T-helper 17 cell (primary cell): ENCODE measurements around the gene MBOAT2. TPM values are rescaled to one million over a fixed set of nuclear protein-coding genes. Genes with fewer than 3 reads are reported as not detected.
"Not testable (repeated sequence)": the region's sequence is repeated elsewhere in the genome, so short reads cannot be mapped to it uniquely, and the experiment has no call there.

Experiments
- ATAC-seq: fragments of 150-1000 bp; cut with Tn5 transposase; 2 replicates; pipeline ENCODE4 v1.10.0; 2021; ENCODE audit warnings: mild to moderate bottlenecking, moderate library complexity
- DNase-seq, 3 donors: peaks; one replicate each; pipeline versions ENCODE4 v3.0.0 to v3.0.0-alpha.2; 2020 to 2021
- H3K9me3 ChIP-seq: one replicate; pipeline ENCODE4 v1.7.0; 2013; ENCODE audit warnings: low read length, mild to moderate bottlenecking; ENCODE audit not compliant: control insufficient read depth, poor library complexity, severe bottlenecking
- H3K27ac Mint-ChIP-seq: one replicate; pipeline ENCODE4 v1.8.0; 2022; ENCODE audit warnings: mild to moderate bottlenecking, moderate library complexity, mixed read lengths
- H3K27me3 Mint-ChIP-seq: one replicate; pipeline ENCODE4 v1.8.0; 2022; ENCODE audit warnings: mixed read lengths
- H3K36me3 Mint-ChIP-seq: one replicate; pipeline ENCODE4 v1.8.0; 2022; ENCODE audit warnings: low read depth, mixed read lengths
- H3K4me1 Mint-ChIP-seq: one replicate; pipeline ENCODE4 v1.8.0; 2022; ENCODE audit warnings: mild to moderate bottlenecking, mixed read lengths
- H3K4me3 Mint-ChIP-seq: one replicate; pipeline ENCODE4 v1.8.0; 2022; ENCODE audit warnings: mild to moderate bottlenecking, moderate library complexity, mixed read lengths
- total RNA-seq, 4 donors: library from RNA in 2 of 4; stranded (reverse) in 2 of 4; gene quantifications; one replicate each; pipeline ENCODE4 v1.2.3 and lab custom pipeline; 2022 to 2026

Gene MBOAT2, protein sequence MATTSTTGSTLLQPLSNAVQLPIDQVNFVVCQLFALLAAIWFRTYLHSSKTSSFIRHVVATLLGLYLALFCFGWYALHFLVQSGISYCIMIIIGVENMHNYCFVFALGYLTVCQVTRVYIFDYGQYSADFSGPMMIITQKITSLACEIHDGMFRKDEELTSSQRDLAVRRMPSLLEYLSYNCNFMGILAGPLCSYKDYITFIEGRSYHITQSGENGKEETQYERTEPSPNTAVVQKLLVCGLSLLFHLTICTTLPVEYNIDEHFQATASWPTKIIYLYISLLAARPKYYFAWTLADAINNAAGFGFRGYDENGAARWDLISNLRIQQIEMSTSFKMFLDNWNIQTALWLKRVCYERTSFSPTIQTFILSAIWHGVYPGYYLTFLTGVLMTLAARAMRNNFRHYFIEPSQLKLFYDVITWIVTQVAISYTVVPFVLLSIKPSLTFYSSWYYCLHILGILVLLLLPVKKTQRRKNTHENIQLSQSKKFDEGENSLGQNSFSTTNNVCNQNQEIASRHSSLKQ
- total RNA-seq (1 to 10 TPM; 2.1 to 4.9 TPM), total RNA-seq (lab: John Stamatoyannopoulos, UW) (2.3 to 6.4 reads per million in 2 donors)

DNA sequence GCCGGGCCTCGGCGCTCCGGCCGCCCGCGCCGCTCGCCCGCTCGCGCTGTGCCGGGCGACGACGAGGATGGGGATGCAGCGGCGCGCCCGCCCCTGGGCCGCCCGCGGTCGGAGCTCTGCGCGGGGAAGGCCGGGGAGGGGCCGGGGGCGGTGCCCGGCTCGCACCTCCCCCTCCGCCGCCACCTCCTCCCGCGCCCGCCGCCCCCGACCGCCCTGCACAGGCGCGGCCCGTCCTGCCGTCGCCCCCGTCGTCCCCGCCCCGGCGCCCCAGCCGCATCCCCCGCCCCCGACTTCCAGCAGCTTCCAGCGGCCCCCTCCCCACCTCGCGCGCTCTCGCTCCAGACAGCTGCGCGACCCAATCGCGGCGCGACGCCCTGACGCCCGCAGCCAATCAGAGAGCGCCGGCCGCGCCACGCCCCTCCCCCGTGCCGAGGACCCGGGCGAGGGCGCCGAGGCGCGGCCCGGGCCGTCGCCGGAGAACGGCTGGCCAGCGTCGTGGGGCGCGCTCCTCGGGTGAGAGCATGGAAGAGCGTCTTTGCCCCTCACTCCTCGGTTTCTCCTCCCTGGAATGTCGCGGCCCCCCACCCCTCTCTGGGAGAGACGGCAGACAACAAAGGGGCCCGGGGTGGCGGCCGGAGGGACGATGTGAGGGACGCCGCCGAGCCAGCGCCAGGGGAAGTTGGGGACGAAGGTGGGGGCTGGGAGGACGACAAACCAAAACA lies at the start of gene MBOAT2:
Gene MBOAT2, minus strand, starts transcription at position 69 of the 722 bp plus-strand sequence. CDS start 70 bp downstream, outside the sequence.
- H3K4me3 Mint-ChIP-seq = peak within 1 kb of the TSS; percentile 84
- H3K27ac Mint-ChIP-seq = peak within 1 kb of the TSS; percentile 53
- H3K4me1 Mint-ChIP-seq = peaks cover 17% of the 10 kb centered on the region
- peaks cover 5% of the 10 kb centered on the region for H3K27me3 Mint-ChIP-seq
- peak; percentile 92 for ATAC-seq
- DNase-seq = peak; percentile 63 to 73 (median 71)
- no peaks in the 10 kb centered on the region for H3K36me3 Mint-ChIP-seq
- no peaks in the 10 kb centered on the region for H3K9me3 ChIP-seq

DNA sequence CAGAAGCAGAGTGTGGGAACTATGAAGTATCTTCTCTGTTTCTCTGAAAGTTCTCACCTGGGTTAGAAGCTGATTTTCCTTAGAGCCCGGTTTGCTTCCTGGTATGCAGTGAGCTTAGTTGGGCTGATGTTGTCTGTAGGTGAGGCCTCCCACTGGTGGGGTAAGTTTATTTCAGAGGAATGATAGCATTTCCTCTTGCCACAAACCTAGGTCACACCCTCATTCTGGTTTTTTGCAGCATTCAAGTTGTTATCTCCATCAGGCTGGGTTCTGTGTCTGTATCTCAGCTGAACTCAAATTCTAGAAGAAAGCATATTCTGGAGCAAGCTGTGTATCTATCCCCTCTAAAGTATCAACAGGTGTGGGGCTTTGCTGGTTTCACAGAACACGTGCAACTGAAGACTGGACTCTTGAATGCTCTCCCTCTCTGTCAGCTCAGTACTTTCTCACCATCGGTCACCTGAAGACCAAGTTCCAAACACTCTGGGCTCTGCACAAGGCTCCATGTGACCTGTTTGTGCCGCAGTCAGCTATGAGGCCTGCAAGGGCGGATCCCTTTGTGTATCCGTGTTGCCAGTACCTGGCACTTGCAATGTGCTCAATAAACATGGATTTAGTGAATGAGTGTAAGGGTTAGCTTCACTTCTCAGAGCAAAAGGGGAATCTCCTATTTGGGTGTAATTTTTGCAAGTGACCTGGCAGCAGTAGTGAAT lies 49.5 kb upstream of the MBOAT2 start:
- no peaks in the 10 kb centered on the region for H3K9me3 ChIP-seq
- ATAC-seq = no peak
- Mint-ChIP-seq H3K4me1 (peaks cover 3% of the 10 kb centered on the region), H3K4me3 (no peak overlapping the region), H3K36me3 (no peaks in the 10 kb centered on the region), H3K27me3 (peaks cover 9% of the 10 kb centered on the region), H3K27ac (no peak overlapping the region)
- no peak for DNase-seq

DNA sequence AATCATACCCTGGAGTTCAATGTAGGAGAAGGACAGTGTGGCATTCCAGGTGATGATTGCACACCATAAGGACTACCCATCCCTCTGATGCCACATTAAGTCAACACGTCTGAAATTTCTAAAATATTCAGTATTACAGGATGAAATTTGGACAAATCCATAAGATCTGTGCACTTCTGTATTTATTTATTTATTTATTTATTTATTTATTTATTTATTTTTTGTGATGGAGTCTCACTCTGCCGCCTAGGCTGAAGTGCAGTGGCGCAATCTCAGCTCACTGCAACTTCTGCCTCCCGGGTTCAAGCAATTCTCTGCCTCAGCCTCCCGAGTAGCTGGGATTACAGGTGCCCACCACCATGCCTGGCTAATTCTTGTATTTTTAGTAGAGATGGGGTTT lies 48.0 kb upstream of the MBOAT2 start:
- DNase-seq, H3K27me3 Mint-ChIP-seq, H3K27ac Mint-ChIP-seq, H3K36me3 Mint-ChIP-seq, H3K9me3 ChIP-seq, ATAC-seq, H3K4me3 Mint-ChIP-seq, H3K4me1 Mint-ChIP-seq: not testable (repeated sequence)

DNA sequence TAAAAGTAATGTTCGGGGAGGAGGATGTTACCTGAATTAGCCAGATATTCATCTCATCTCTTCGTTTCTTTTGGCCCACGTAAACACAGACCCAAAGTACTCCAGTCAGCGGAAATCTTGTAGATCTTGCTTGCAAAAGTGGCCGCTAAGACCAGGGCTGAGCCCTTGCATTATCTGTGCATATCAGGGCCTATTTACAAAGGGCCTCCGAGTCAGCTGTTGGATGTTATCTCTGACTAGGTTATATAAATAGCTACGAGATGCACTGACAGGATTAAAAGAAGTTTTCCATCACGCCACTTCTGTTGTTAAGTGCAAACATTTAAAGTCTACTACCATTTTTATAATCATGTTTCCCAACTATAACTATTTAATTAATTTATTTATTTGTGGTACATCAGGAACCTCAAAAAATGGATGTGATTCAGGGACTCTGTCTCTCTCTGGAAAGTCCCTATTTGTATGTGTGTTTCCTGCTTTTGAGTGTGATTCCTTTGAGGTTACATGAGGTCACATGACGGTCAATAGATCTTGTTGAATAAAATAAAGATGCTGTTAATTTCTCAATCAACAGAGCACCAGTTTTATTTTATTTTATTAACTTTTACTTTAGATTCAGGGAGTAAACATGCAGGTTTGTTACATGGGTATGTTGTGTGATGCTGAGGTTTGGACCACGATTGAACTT lies 46.8 kb upstream of the MBOAT2 start:
- no peak for DNase-seq

DNA sequence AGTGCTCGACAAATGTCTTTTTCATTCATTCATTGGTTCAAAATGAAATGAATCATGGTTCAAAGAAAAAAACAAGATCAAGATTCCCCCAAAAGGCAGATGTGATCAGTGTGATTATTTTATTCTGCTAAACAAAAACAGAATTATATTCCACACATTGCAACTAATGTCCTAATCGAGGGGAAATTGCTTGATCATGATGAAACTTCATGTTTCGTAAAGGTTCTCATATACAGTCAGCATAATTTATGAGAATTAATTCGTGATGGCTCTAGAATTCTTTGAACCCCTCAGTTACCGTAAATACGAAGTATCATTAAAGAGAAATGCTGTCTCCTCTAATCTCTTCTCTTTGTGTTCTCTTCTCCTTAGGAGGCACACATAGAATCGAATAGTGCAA lies 42.1 kb upstream of the MBOAT2 start:
- Mint-ChIP-seq H3K27me3 (no peaks in the 10 kb centered on the region), H3K27ac (no peak overlapping the region), H3K4me1 (no peaks in the 10 kb centered on the region), H3K4me3 (no peak overlapping the region), H3K36me3 (no peaks in the 10 kb centered on the region)
- ATAC-seq (no peak), DNase-seq (no peak)
- H3K9me3 ChIP-seq = no peaks in the 10 kb centered on the region

More for the DNA sequence above, 46.8 kb upstream of the MBOAT2 start:
- Mint-ChIP-seq H3K27me3 (peaks cover 9% of the 10 kb centered on the region), H3K4me3 (no peak overlapping the region), H3K36me3 (no peaks in the 10 kb centered on the region), H3K27ac (no peak overlapping the region), H3K4me1 (no peaks in the 10 kb centered on the region)
- ATAC-seq = peak; percentile 54
- no peaks in the 10 kb centered on the region for H3K9me3 ChIP-seq

DNA sequence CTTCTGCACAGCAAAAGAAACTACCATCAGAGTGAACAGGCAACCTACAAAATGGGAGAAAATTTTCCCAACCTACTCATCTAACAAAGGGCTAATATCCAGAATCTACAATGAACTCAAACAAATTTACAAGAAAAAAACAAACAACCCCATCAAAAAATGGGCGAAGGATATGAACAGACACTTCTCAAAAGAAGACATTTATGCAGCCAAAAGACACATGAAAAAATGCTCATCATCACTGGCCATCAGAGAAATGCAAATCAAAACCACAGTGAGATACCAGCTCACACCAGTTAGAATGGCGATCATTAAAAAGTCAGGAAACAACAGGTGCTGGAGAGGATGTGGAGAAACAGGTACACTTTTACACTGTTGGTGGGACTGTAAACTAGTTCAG lies 40.0 kb upstream of the MBOAT2 start:
- H3K4me3 Mint-ChIP-seq, H3K27ac Mint-ChIP-seq, H3K9me3 ChIP-seq, H3K4me1 Mint-ChIP-seq, DNase-seq, H3K27me3 Mint-ChIP-seq, ATAC-seq, H3K36me3 Mint-ChIP-seq: not testable (repeated sequence)

DNA sequence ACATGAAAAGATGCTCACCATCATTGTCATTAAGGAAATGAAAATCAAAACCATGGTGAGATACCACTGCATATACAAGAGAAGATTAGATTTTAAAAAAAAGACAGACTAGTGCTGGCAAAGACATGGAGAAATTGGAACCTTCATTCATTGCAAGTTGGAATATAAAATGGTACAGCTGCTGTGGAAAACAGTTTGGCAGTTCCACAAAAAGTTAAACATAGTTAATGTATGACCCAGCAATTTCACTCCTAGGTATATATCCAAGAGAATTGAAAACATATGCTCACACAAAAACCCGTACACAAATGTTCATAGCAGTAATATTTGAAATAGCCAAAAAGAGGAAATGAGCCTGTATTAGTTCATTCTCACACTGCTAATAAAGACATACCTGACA lies 33.7 kb upstream of the MBOAT2 start:
- peaks cover 9% of the 10 kb centered on the region for H3K4me1 Mint-ChIP-seq
- peaks cover 6% of the 10 kb centered on the region for H3K36me3 Mint-ChIP-seq
- DNase-seq = no peak
- H3K27ac Mint-ChIP-seq = no peak overlapping the region
- peaks cover 35% of the 10 kb centered on the region for H3K27me3 Mint-ChIP-seq
- no peak for ATAC-seq
- no peak overlapping the region for H3K4me3 Mint-ChIP-seq
- no peaks in the 10 kb centered on the region for H3K9me3 ChIP-seq

DNA sequence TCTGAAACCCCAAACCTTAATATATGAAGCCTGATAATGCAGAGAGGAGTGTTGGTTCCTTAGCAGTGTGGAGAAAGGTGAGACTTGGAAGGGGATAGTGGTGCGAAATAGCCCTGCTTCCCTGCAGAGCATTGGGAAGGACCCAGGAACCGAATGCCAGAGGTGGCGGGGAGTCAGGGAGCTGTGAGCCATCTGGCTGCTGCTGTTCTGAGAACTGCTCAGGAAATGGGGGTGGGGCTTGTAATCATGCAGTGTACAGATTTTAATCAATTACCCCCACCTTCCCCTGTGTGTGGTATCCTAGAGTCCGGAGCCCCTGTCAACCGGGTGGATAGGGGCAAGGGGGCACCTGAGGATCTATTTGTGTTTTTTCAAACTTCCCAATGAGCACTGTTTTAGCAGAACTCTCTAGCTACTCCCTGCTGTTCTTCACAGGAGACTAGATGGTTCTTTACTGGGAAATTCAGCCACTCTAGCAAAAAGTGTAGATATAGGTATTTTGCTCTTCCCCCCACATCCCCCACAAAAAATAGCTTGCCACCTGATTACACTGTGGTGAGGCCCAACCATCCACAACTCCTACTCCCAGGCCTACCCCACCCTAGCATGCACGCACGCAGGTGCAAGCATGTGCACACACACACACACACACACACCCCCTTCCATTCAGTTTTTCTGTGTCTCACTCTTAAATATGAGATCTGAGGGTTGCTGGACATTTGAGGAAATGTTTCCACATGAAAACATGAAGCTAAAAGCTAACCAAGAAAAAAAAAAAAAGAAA lies 30.1 kb upstream of the MBOAT2 start:
- peaks cover 9% of the 10 kb centered on the region for H3K4me1 Mint-ChIP-seq
- H3K4me3 Mint-ChIP-seq = no peak overlapping the region
- no peak for ATAC-seq

DNA sequence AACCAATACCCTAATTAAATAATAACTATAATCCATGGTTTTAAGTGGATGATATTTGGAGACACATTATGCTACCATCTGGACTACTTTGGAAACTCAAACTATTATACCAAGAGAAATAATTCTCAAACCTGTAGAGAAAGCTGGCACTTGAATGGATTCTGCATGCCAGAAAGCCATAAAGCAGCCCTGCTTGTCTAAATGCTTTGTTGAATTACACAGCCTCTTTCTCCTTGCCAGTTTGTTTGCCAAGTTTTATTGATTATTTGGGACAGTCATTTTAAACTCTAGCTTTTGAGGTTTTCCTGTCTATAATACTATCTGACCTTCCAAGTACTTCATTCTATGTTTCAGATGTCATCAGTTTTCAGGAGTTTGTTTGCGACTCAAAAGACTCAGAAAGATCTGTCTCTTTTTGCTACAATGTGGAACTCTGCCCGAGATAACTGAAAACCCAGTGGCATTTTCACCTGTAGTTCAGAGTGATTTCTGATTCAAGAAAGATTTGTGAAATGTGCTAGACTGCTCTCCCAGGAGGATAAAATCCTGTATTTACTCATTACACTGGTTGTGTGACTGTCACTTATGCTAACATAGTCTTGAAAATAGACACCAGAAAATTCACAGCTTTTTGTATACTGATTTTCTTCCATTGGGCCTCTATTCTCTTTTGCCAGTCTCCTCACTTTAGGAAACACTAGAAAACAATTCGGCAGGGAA lies 29.2 kb upstream of the MBOAT2 start:
- H3K27ac Mint-ChIP-seq = no peak overlapping the region
- H3K4me1 Mint-ChIP-seq = peaks cover 9% of the 10 kb centered on the region
- DNase-seq (no peak), ATAC-seq (no peak)
- no peaks in the 10 kb centered on the region for H3K9me3 ChIP-seq
- peaks cover 6% of the 10 kb centered on the region for H3K36me3 Mint-ChIP-seq
- peaks cover 58% of the 10 kb centered on the region for H3K27me3 Mint-ChIP-seq
- H3K4me3 Mint-ChIP-seq = no peak overlapping the region

More for the DNA sequence above, 30.1 kb upstream of the MBOAT2 start:
- Mint-ChIP-seq H3K36me3 (peaks cover 6% of the 10 kb centered on the region), H3K27me3 (peaks cover 54% of the 10 kb centered on the region), H3K27ac (no peak overlapping the region)
- DNase-seq = no peak
- H3K9me3 ChIP-seq = no peaks in the 10 kb centered on the region

DNA sequence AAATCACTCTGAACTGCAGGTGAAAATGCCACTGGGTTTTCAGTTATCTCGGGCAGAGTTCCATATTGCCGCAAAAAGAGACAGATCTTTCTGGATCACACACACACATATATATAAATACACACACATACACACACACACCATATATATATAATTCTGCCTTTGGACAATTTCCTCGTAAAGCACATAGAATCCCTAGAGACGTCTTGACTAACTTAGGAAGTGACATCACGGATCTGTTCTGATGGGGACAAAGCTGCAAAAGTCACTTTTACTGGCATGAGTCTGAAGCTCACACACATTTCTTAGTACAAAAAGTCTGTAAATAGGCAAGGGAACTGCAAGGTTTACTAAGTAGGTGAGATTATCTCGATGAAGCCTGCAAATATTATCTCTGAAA lies 28.6 kb upstream of the MBOAT2 start:
- H3K4me1 Mint-ChIP-seq = peaks cover 9% of the 10 kb centered on the region
- no peak overlapping the region for H3K4me3 Mint-ChIP-seq
- no peak overlapping the region for H3K27ac Mint-ChIP-seq
- H3K36me3 Mint-ChIP-seq = peaks cover 6% of the 10 kb centered on the region
- peaks cover 64% of the 10 kb centered on the region for H3K27me3 Mint-ChIP-seq
- no peaks in the 10 kb centered on the region for H3K9me3 ChIP-seq
- DNase-seq (no peak), ATAC-seq (no peak)

DNA sequence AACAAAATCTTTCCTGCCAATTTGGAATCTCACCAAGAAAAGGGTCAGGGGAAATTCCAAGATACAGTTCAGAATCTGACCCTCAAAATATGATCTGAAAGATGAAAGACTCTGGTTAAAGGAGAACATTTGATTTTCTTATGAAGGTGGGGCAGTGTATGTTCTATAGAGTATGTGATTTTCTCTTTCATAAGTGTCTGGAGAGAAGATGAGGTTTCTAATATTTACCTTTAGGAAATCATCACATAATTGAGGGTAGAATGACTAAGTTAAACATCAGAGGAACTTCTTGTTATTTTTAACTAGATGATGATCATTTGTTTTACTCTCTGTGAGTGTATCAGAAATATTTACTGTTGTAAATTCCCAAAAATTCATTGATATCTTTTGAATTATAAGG lies 27.8 kb upstream of the MBOAT2 start:
- H3K4me1 Mint-ChIP-seq = peaks cover 9% of the 10 kb centered on the region
- no peak overlapping the region for H3K27ac Mint-ChIP-seq
- H3K9me3 ChIP-seq = no peaks in the 10 kb centered on the region
- no peak for DNase-seq
- no peak overlapping the region for H3K4me3 Mint-ChIP-seq
- peaks cover 6% of the 10 kb centered on the region for H3K36me3 Mint-ChIP-seq
- no peak for ATAC-seq
- H3K27me3 Mint-ChIP-seq = peaks cover 71% of the 10 kb centered on the region
